NCI-H2107 treated with DMSO at 0.1 percent for 48 hours (cell line): Measurements from ENCODE around the gene CUBN.

Source experiments
- DNase-seq: peaks from one replicate; lab custom pipeline; 2025; ENCODE audit not compliant: unreplicated experiment; lab: John Stamatoyannopoulos, UW

The CUBN gene

DNA sequence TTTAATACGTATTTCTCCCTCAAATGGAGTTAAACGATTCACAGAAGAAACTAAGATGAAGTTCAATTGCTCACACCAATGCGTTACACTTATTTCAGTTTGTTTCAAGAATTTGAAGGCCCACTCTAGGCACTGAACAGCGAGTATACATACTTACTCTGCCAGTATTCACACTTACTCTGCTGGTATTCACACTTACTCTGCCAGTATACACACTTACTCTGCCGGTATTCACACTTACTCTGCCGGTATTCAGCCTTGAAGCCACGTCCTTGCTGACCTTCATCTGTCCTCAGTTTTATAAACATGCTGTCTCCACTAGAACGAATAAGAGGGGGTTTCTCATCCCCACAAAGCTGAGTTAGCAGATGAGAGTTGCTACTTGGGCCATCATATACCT lies 86.0 kb downstream of the CUBN start:
- no peak for DNase-seq

DNA sequence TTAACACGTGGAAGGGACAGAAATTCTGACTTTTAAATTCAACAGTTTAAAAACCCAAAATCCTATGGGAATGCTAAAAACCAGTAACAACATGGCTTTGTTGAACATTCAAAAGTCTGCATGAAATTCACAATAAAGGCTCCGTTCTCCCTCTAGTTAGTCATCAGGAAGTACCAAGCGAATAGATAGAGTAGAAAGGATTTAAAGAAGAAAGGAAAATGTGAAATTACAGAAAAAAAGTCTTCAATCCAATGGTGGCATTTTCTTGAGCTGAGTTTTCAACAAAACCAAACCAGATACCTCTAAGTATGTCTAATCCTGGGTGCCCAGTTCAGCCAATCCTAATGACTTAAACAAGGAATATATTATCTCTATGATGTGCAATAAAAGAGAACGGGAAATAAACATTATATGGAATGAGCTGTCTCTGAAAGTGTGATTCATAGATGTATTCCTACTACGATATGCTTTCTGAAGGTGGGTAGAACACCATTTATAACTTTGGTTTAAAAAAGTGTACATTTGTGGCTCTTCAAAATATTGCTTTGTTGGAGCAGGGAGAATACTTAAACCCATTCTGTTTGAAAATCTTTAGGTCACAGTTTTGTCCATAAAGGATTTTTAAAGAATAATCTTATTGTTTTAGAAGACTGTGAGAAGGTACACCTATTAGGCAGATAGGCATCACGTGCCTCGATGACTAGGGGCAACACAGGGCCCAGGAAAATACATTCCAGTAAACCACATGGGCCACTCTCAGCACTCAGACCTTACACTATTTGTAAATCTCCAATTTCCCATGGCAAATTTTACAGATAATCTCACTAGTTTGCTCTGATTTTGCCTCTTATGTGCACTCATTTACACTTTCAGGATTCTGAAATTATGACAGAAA lies 87.7 kb downstream of the CUBN start:
- no peak for DNase-seq

DNA sequence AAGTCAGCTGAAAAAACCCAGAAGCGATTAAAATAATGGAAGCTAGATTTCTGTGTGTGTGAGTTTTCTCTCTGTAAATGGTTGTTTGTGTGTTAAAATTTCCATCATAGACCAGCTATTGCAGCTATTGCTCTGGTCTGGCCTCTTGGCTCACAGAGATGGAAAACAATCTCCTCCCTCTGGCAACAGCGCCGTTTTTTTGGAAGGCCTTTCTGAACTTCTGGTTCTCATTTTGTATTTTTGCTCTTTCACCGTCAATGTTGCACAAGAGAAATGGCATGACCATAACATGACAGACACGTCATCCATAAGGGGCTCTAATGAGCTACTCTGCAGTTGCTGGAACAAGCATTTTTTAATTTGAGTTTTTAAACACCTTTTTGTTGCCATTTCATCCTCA lies 91.0 kb downstream of the CUBN start:
- DNase-seq = no peak

DNA sequence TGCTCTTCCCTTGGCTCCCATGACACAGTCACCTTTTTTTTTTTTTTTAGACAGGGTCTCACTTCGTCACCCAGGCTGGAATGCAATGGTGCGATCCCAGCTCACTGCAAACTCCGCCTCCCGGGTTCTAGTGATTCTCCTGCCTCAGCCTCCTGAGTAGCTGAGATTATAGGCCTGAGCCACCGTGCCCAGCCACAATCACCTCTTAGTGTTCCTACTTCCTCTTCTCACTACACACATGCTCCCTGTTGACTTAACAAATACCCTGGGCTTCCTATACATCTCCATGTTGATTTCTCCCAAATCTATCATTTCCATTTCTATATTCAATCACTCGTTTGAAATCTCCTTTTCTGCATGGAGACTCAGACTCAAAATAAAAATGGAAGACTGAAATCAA lies 91.7 kb downstream of the CUBN start:
- no peak for DNase-seq

DNA sequence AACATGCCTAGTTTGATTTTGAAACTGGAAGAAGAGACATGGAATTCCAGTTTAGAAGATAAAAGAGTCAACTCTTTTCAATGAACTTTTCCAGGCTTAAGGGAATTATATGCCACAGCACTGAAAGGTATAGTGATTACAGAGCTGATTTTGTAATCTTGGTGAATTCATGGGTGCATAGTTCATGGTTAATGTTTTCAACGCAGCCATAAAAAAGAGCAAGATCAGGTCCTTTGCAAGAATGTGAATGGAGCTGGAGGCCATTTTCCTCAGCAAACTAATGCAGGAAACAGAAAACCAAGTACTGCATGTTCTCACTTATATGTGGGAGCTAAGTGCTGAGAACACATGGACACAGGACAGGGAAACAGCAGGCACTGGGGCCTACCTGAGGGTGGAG lies 94.2 kb downstream of the CUBN start:
- no peak for DNase-seq

DNA sequence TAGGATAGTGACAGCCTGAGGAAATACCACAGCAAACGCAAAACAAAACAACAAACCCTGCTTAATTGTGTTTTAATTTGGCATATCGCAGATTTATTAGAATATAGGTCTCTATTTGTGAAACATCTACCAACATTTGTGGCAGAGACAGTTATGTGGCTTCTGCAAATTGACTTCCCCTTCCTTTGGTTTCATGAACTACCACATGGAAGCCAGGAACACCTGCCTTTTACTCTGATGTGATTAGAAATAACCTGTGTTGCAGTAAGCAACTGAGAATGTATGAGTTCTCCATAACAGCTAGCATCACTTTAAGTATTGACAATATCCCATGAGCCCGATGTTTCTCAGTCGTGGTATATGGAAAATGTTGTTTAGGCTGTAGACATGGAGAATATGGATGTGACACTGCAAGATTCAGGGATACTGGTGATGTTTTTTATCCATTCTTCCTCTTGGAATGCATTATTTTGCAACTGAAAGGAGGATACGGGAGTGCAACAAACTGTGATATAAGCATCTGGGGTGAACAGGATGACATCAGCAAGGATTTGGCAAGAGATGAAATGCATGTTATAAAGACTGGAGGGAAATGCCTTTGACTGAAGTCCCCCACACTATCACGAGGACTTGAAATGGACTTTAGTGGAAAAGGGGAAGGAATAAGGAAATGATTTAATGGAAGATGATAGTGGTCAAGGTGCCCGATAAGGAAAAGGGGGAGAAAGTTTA lies 95.9 kb downstream of the CUBN start:
- no peak for DNase-seq

DNA sequence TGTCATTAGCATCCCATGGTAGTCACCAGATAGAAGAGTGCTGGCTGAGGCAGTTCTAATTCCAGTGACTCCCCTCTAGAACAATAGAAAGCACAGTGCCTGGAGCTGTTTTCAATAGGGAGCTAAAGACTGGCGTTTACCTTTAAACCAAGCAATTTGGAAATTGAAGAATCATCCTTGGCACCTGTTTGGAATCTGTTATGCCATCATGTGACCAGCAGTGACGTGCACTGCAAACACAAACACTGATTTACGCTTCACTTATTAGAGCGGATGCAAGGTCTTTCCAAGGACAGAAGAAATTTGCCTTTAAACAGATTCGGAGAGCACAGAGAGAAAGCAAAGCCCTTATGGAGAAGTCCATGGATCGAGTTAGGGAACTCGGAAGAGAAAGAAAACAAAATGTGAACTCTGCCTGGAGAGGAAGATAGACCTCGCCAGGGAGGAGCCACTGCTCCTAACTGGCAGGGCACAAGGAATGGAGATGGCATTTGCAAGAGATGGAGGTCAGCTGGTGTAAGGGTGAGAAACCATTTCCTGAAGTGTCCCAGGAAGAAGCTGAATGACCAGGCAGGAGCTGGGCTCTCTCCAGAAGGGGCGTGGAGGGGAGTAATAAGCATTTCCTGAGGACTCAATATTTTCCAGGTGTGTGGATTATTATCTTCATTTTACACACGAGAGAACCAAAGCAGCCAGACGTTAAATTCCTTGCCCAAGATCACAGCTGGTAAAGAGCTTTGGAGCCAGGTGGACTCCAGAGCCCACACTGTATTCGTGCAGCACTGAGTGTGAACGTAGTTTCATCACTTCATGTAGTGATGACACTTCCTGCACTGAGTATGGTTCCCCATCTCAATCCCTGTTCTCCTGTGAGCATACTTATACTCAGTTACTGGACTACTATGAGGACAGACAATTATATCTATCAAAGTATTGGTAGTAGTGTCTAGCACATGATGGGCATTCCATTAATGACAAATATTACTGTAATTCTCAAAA lies 97.7 kb downstream of the CUBN start:
- no peak for DNase-seq

DNA sequence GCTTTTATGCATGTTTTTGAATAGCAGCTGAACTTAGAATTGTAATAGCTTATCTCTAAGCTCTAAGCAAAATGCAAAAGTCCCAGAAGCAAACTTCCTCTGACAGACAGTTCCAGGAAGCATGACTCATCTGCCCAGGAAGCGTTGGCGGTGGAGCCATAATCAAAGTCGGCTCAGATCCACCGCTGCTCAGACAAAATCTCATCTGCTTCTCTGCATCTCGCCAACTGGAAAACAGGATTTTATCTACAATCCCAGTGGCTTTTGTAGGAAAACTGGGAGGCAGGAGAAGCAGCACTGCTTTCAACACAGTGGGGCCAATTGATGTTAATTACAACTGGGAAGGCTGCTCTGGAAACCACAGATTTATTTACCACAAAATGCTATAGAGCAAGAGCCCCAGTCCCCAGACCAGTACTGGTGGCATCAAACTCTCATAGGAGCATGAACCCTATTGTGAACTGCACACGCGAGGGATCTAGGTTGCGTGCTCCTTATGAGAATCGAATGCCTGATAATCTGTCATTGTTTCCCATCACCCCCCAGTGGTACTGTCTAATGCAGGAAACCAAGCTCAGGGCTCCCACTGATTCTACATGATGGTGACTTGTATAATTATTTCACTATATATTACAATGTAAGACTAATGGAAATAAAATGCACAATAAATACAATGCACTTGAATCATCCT lies 99.9 kb downstream of the CUBN start:
- DNase-seq = no peak

DNA sequence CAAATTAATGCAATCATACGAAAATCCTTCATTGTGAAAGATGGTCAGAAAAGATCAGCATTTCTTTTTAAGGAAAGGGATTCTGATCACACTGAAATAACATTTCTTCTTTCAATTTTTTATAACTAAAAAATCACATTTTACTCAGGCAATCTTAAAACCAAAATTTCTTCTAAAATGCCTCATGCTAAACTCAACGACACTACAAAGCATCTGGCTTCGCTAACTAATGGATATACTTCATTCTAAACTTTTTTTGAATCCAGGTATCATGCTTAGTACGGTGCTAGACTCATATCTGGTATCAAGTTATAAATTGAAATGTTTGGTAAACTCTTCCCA lies 100.4 kb downstream of the CUBN start:
- no peak for DNase-seq

DNA sequence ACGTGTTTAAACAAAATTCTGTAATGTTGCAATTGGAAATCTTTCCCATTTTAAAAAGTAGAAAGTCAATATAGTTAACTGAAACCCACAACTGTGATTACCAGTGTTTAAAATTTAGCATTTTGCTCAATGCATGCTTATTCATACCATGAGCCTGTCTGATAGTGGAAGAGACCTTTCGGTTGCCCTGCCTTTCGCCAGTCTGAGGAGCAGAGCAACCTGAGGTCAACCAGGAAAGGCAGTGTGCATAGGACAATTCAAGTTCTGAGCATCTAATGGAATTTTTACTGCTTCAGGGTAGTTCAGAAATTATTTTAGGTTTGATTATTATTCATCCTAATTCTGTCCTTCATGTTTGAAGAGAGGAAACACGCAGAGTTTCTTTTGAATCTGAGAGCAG lies 100.8 kb downstream of the CUBN start:
- no peak for DNase-seq

DNA sequence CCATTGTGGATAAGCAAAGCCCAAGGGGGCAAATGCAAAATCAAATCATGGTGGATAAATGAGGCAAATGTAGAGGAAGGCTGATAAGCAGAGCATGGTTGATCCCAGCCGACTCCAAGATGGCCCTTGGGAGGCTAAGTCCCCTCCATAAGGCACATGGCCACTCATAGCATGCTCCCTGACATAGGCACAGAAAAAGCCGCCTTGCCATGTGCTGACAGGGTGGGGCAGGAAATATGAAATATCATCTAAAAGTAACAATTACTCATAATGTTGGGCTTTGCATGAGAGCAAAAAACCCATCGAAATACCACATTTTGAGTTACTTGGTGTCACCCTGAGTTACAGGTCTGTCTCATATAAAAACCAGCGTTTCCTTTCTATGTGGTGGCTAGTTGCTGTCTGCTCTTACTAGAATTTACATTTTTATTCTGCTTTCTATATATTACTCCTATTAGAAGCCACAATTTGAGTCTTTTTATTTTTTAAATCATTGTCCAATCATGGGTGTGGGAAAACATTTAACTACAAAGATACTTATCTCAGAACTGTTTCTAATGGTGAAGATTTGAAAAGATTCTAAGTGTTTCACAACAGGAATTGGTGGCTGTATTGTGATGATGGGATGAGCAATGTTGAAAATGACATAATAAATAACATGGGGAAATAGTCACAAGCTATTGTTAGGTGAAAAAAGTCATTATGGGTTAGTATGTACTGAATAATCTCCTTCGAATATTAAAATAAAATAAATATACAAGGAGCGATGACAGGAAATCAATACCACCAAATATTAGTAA lies 102.7 kb downstream of the CUBN start:
- no peak for DNase-seq

DNA sequence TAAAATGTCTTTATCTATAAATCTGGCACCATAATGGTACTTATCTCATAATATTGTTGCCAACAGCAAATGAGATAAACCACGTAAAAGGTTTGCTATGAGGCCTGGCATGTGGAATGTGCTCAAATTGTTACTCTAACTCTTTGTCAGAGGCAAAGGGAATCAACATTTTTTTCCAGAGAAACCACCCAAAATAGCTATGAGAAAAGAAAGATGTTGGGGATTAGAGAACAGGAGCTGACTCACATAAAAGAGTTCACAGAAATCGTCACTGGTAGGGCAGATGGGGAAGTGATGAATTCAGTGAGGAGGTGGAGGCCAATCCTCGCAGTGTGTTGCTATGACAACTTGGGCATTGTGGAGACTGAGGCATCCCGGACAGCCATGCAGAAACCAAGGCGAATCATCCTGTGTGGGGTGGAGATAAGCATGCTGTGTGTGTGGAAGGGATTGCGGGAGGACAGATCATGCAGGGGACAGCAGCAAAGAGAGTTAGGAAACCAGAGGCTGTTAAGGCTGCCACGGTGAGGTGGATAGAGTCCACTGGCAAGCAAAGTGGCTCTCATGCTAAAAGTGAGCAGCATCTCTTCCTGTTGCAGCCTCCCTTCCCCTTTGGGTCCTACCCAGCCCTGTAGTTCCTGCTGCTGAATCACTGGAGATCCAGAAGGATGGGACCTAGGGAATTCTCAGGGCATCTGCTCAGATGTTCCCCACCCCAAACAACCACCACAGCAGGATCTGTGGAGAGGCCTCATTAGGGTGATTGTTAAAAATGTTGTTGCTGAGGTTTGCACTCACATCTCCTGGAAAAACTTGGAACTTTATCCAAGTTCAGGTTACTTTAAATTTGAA lies 103.9 kb downstream of the CUBN start:
- DNase-seq = no peak

DNA sequence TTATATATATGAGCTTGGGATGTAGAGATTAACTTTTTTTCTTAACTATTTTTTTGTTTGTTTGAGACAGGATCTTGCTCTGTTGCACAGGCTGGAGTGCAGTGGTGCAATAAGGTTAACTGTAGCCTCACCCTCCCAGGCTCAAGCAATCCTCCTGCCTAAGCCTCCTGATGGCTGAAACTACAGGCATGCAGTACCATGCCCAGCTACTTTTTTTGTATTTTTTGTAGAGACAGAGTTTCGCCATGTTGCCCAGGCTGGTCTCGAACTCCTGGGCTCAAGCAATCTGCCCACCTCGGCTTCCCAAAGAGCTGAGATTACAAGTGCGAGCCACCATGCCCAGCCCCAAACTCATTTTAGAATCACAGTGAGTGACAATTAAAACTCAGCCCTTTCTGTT lies 105.2 kb downstream of the CUBN start:
- DNase-seq = no peak

DNA sequence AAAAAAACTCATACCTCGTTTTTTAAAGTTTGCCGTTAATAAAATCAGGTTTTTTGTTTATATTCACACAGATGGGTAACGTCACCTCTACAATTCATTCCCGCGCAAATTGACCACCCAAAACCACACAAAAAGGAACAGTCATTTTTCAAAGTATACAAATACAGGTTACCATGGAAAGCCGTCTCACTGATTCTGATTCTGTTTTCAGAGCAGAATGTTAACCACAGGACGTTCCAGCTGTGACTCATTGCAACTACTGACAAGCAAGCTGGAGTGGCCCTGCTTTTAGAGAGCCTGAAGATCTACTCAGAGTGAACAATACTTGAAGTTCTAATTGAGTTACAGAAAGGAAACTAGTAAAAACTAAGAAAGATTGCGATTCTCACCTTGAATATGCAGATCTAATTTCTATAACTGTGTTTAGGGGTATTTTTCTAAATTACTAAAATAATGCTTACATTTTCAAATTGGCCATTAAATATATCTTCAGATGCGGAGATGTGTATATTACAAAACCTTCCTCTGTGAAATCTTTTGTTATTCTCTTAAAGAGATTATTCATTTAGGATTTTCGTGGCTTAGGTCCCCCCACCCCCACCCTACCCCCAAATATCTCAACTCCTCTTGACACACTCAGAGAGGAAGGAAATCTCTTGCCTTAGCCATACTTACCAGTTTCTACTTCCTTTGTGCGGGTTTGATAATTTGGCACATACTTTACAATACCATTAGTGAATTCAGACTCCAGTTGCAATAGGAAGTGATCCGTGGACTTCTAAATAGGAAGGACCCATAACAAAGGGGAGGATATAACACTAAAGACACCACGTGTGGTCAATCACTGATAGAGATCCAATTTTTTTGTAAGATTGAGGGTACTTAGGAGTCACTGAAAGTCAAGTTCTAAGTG lies 106.0 kb downstream of the CUBN start:
- no peak for DNase-seq

DNA sequence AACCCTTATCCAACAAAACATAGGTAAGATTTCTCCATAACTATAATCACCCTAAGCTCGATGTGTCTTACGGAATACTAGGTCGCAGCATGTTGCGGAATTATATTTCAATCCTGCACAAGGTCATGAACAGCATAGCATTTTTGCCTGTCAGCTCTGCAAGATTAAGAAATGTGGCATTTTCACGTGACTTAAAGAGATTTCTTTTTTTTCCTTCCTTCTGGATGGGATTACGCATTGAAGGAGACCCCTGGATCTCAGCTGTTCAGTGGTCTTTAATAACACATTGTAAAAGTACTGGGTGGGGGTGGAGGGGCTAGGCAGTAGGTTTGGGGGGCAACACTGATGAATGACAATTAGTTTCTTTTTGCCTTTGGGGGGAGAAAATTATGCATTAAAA lies 106.7 kb downstream of the CUBN start:
- no peak for DNase-seq

DNA sequence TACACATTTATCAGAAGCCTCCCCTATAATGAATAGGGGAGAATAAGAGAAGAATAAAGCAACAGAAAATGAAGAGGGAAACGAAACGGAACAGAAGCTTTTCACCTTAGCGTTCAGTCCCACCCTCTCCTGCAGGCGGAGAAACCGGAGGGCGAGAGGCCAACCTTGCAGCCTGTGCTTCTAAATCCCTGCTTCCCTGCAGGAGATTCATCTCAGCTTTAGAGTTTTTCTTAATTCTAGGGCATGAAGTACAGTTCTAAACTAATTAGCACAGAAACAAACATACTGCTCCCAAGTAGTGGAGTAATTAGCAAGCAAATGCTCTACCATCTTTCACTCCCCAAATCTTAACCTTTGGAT lies 107.2 kb downstream of the CUBN start:
- no peak for DNase-seq

DNA sequence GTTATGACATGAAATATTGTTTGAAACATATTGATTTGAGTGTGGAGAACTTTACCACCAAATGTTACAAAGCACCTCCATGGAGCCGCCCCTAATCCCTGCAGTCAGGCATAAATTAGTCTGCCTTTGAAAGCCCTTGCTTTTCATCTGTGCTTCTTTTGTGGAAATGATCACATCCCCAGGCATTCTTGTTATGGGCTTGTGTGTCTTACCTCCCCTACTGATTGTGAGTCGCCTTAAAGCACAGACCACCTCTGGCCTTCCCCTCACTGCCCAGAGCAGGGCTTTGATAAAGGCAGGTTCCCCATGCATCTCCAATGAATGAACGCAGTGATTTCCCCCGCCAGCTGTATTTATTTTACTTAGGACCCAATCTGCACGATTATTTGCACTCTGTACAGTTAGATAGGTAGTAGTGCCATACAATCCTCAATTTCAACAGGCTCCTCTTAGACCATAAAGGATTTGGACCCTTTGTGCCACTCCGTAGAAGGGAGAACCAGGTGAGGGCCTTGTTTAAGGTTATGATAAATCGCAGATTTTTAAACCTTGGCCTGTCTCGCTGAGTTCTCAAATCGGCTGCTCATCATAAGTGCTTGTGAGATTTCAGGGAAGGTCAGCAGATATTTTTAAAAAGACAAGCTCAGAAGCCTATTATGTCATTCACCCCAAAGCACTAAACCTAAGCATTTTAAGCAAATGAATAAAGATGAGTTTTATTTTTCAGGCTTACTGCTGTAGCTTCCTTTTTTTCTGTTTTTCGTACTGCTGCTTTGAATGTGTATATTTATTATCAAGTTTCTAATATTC lies 107.8 kb downstream of the CUBN start:
- DNase-seq = no peak
